ENCODE measurements around the gene NTRK3.

NTRK3 gene

GRCh38 chr15:88234711-88235110 lies 21.8 kb downstream of the NTRK3 start:
- H2AK5ac ChIP-seq (ENCODE audit: low read length): no peak overlapping the region
- H4K12ac ChIP-seq (ENCODE audit: low read depth, low read length): no peak overlapping the region
- no peak overlapping the region for H2BK5ac ChIP-seq (ENCODE audit: low read depth, low read length, poor library complexity)
- no peaks in the 10 kb centered on the region for H3K36me3 ChIP-seq (ENCODE audit: control insufficient read depth in 1 of 2, insufficient read depth in 2 of 2, low read length in 2 of 2)
- no peak overlapping the region for H3K4me2 ChIP-seq (ENCODE audit: low read length)
- H2BK12ac ChIP-seq (ENCODE audit: low read length): no peak overlapping the region
- no peak overlapping the region for H2BK120ac ChIP-seq (ENCODE audit: insufficient read depth, low read length, poor library complexity)
- peaks cover 1% of the 10 kb centered on the region for H3K79me1 ChIP-seq (ENCODE audit: low read length)
- no peak overlapping the region for H4K8ac ChIP-seq (ENCODE audit: low read depth, low read length)
- no peak overlapping the region for H3K23ac ChIP-seq (ENCODE audit: low read length)
- no peak overlapping the region for H4K91ac ChIP-seq (ENCODE audit: low read depth, low read length)
- H3K4me3 ChIP-seq (ENCODE audit: low read depth, low read length): no peak overlapping the region
- H3K79me2 ChIP-seq (ENCODE audit: control insufficient read depth, insufficient read depth, low read length, poor library complexity): no peaks in the 10 kb centered on the region
- H3K14ac ChIP-seq (ENCODE audit: low read length): no peak overlapping the region
- WGBS (ENCODE audit: extremely low coverage, insufficient coverage, insufficient read length): no CpG with 5 or more reads among the region's 8 CpGs
- no peaks in the 10 kb centered on the region for H3K27me3 ChIP-seq (ENCODE audit: insufficient read depth, low read length)
- peaks cover 4 to 8% of the 10 kb centered on the region in 2 experiments for H3K4me1 ChIP-seq (ENCODE audit: control insufficient read depth in 1 of 2, insufficient read depth in 2 of 2, low read length in 2 of 2)
- H3K9me3 ChIP-seq (ENCODE audit: insufficient read depth, low read depth, low read length): no peaks in the 10 kb centered on the region
- H3K9ac ChIP-seq (ENCODE audit: low read length): no peak overlapping the region
- no peak overlapping the region for H3K18ac ChIP-seq (ENCODE audit: low read length)
- H3K4ac ChIP-seq (ENCODE audit: low read depth, low read length): no peak overlapping the region
- no peak for DNase-seq
- H3K27ac ChIP-seq (ENCODE audit: low read depth, low read length): no peak overlapping the region
- H2AFZ ChIP-seq (ENCODE audit: insufficient read depth, low read length, poor library complexity): no peak overlapping the region

GRCh38 chr15:88233921-88234320 lies 22.6 kb downstream of the NTRK3 start:
- Histone ChIP-seq H2BK120ac (ENCODE audit: insufficient read depth, low read length, poor library complexity) (no peak overlapping the region), H3K14ac (ENCODE audit: low read length) (no peak overlapping the region), H3K18ac (ENCODE audit: low read length) (no peak overlapping the region), H3K9me3 (ENCODE audit: insufficient read depth, low read depth, low read length) (no peaks in the 10 kb centered on the region), H3K27ac (ENCODE audit: low read depth, low read length) (no peak overlapping the region), H3K36me3 (ENCODE audit: control insufficient read depth in 1 of 2, insufficient read depth in 2 of 2, low read length in 2 of 2) (no peaks in the 10 kb centered on the region), H4K91ac (ENCODE audit: low read depth, low read length) (no peak overlapping the region), H3K4me1 (ENCODE audit: control insufficient read depth in 1 of 2, insufficient read depth in 2 of 2, low read length in 2 of 2) (peaks cover 0 to 2% of the 10 kb centered on the region in 2 experiments), H3K9ac (ENCODE audit: low read length) (no peak overlapping the region), H3K23ac (ENCODE audit: low read length) (no peak overlapping the region), H3K4me3 (ENCODE audit: low read depth, low read length) (no peak overlapping the region), H2BK5ac (ENCODE audit: low read depth, low read length, poor library complexity) (no peak overlapping the region), H3K4me2 (ENCODE audit: low read length) (no peak overlapping the region), H3K79me2 (ENCODE audit: control insufficient read depth, insufficient read depth, low read length, poor library complexity) (no peaks in the 10 kb centered on the region), H2AK5ac (ENCODE audit: low read length) (no peak overlapping the region), H3K79me1 (ENCODE audit: low read length) (no peaks in the 10 kb centered on the region), H4K12ac (ENCODE audit: low read depth, low read length) (no peak overlapping the region), H4K8ac (ENCODE audit: low read depth, low read length) (no peak overlapping the region), H3K27me3 (ENCODE audit: insufficient read depth, low read length) (no peaks in the 10 kb centered on the region), H3K4ac (ENCODE audit: low read depth, low read length) (no peak overlapping the region), H2BK12ac (ENCODE audit: low read length) (no peak overlapping the region), H2AFZ (ENCODE audit: insufficient read depth, low read length, poor library complexity) (no peak overlapping the region)
- WGBS (ENCODE audit: extremely low coverage, insufficient coverage, insufficient read length): no CpG with 5 or more reads among the region's 9 CpGs
- DNase-seq: no peak

DNA sequence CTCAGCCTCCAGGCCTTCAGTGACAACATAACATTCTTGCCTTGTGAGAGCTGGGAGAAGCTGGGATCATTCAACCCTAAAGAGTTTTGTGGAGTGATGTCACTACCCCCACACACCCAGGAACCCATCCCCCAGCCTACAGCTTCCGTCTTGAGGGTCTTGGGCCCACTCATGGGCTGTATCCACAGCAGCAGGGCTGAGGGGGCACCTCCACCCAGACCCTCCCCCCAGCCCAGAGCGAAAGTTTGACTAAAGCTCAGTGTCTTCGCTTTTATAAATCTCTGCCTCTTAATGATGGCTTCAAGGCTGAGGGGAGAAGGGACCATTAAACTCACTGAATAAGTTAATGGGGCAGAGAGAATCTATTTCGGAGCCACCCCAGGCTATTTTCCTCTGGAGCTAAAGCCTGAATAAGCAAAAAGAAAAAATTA lies 23.8 kb downstream of the NTRK3 start:
- Histone ChIP-seq H3K4ac (ENCODE audit: low read depth, low read length) (no peak overlapping the region), H2BK12ac (ENCODE audit: low read length) (no peak overlapping the region), H3K23ac (ENCODE audit: low read length) (no peak overlapping the region), H3K4me1 (ENCODE audit: control insufficient read depth in 1 of 2, insufficient read depth in 2 of 2, low read length in 2 of 2) (no peaks in the 10 kb centered on the region), H3K18ac (ENCODE audit: low read length) (no peak overlapping the region), H3K9ac (ENCODE audit: low read length) (no peak overlapping the region), H3K79me1 (ENCODE audit: low read length) (no peaks in the 10 kb centered on the region), H3K36me3 (ENCODE audit: control insufficient read depth in 1 of 2, insufficient read depth in 2 of 2, low read length in 2 of 2) (no peaks in the 10 kb centered on the region), H3K14ac (ENCODE audit: low read length) (no peak overlapping the region), H3K79me2 (ENCODE audit: control insufficient read depth, insufficient read depth, low read length, poor library complexity) (no peaks in the 10 kb centered on the region), H2BK120ac (ENCODE audit: insufficient read depth, low read length, poor library complexity) (no peak overlapping the region), H3K4me3 (ENCODE audit: low read depth, low read length) (no peak overlapping the region), H3K4me2 (ENCODE audit: low read length) (no peak overlapping the region), H4K8ac (ENCODE audit: low read depth, low read length) (no peak overlapping the region), H3K27ac (ENCODE audit: low read depth, low read length) (no peak overlapping the region), H3K27me3 (ENCODE audit: insufficient read depth, low read length) (no peaks in the 10 kb centered on the region), H4K12ac (ENCODE audit: low read depth, low read length) (no peak overlapping the region), H3K9me3 (ENCODE audit: insufficient read depth, low read depth, low read length) (no peaks in the 10 kb centered on the region), H4K91ac (ENCODE audit: low read depth, low read length) (no peak overlapping the region), H2AFZ (ENCODE audit: insufficient read depth, low read length, poor library complexity) (no peak overlapping the region), H2AK5ac (ENCODE audit: low read length) (no peak overlapping the region), H2BK5ac (ENCODE audit: low read depth, low read length, poor library complexity) (no peak overlapping the region)
- no CpG with 5 or more reads among the region's 4 CpGs for WGBS (ENCODE audit: extremely low coverage, insufficient coverage, insufficient read length)
- no peak for DNase-seq

DNA sequence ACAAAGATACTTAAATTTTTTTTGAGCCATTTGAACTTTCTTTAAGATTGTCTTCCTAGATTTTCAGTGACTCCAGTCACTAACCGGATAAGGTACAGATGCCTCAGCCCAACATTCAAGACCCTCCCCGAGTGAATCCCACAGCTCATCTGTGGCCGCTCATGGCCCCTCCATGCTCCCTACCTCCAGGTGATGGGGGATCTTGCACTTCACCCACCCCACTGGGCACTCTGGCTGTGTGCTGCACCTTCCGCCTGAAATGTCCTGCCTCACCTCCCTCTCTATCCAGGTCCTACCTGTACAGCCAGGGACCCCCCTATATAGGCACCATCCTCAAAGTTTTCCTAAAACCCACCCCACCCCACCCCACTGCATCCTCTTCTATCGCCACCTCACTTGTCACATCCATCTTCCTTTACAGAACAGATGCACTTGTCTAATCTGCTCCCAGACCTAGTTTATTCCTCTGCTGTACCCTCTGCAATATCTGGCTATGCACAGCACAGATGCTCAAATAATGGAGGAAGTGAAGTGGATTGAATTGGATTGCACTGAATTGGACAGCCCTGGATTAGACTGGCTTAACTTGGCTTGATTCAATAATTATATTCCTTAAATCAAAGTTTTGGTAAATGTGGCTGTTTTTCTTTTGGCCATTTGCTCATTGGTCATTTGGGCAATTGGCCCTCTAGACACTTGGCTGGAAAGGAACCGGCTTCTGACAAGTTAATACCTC lies 24.5 kb downstream of the NTRK3 start:
- WGBS (ENCODE audit: extremely low coverage, insufficient coverage, insufficient read length): no CpG with 5 or more reads among the region's 6 CpGs
- Histone ChIP-seq H3K27ac (ENCODE audit: low read depth, low read length) (no peak overlapping the region), H4K8ac (ENCODE audit: low read depth, low read length) (no peak overlapping the region), H3K9ac (ENCODE audit: low read length) (no peak overlapping the region), H3K14ac (ENCODE audit: low read length) (no peak overlapping the region), H3K79me1 (ENCODE audit: low read length) (no peaks in the 10 kb centered on the region), H2BK12ac (ENCODE audit: low read length) (no peak overlapping the region), H3K9me3 (ENCODE audit: insufficient read depth, low read depth, low read length) (no peaks in the 10 kb centered on the region), H4K12ac (ENCODE audit: low read depth, low read length) (no peak overlapping the region), H3K4ac (ENCODE audit: low read depth, low read length) (no peak overlapping the region), H3K4me3 (ENCODE audit: low read depth, low read length) (no peak overlapping the region), H3K36me3 (ENCODE audit: control insufficient read depth in 1 of 2, insufficient read depth in 2 of 2, low read length in 2 of 2) (no peaks in the 10 kb centered on the region), H2BK120ac (ENCODE audit: insufficient read depth, low read length, poor library complexity) (no peak overlapping the region), H3K23ac (ENCODE audit: low read length) (no peak overlapping the region), H2AK5ac (ENCODE audit: low read length) (no peak overlapping the region), H3K4me2 (ENCODE audit: low read length) (no peak overlapping the region), H3K79me2 (ENCODE audit: control insufficient read depth, insufficient read depth, low read length, poor library complexity) (no peaks in the 10 kb centered on the region), H2AFZ (ENCODE audit: insufficient read depth, low read length, poor library complexity) (no peak overlapping the region), H2BK5ac (ENCODE audit: low read depth, low read length, poor library complexity) (no peak overlapping the region), H4K91ac (ENCODE audit: low read depth, low read length) (no peak overlapping the region), H3K4me1 (ENCODE audit: control insufficient read depth in 1 of 2, insufficient read depth in 2 of 2, low read length in 2 of 2) (no peaks in the 10 kb centered on the region), H3K18ac (ENCODE audit: low read length) (no peak overlapping the region), H3K27me3 (ENCODE audit: insufficient read depth, low read length) (no peaks in the 10 kb centered on the region)
- DNase-seq: no peak

All from trophoblast cell (in vitro differentiated cells and primary cell).